ENCODE data around the gene ASIC2.

Gene ASIC2

DNA sequence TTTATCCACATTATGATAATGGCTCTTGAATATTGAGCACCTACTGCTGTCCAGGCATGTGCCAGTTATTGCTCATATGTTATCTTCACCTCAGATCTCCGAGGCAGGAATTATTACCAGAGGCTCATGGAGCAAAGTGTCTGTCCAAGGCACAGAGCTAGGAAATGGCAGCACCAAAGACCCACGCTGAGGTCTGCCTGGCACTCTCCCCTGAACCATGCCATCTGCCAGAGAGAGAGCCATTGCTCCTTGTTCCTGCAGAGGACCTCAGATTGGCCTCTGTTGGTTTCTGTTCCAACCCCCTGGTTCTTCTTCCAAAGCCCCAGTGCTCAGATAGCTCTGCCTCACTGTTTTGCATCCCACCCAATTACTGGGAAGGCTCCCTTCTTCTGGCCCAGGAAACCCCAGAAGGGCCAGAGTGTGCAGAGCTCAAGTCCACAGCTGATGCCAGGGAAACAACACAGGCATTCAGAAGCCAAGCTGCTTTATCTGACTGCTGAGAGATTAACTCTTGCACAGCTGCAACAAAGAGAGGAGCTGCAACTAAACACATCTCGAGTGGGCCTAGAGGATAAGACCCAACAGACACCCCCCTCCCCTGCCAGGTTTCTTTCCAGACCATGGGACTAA, 5.9 kb downstream of the ASIC2 start:
- DNase-seq, result no peak

DNA sequence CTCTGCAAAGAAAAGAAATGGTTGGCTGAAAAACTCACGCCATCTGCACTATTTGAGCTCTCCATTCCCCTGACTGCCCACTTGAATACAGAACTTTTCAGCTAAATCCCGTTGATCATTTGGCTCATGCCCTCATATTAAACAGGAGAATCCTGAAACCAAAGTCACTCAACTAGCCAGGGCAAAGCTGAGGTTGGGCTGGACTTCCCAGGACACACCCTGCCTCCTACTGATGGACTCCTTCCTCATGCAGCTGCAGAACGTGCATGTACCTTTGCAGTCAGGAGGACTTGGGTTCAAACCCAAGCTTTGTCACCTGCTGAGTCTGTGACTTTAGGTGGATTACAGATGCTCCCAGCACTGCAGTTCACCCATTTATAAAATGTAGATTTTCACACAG, 7.7 kb downstream of the ASIC2 start:
- DNase-seq, result no peak

DNA sequence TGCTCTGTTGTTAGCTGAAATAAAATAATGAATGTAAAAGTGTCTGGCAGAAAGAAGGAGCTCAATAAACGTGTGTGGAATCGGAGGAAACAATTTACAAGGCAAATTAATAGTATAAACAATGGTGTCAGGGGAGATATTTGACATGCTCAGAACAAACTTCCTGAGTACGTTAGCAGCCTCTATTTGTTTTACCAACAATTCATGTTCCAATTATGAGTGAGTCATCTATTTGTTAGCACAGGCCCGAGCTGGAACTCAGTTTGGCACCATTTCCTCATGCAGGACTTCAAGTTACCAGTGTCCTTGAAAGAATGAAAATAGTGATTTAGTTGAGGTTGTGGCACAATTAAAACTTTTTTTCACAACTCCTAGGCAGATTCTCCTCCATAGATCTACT, 9.1 kb downstream of the ASIC2 start:
- DNase-seq, result peak; percentile 55

DNA sequence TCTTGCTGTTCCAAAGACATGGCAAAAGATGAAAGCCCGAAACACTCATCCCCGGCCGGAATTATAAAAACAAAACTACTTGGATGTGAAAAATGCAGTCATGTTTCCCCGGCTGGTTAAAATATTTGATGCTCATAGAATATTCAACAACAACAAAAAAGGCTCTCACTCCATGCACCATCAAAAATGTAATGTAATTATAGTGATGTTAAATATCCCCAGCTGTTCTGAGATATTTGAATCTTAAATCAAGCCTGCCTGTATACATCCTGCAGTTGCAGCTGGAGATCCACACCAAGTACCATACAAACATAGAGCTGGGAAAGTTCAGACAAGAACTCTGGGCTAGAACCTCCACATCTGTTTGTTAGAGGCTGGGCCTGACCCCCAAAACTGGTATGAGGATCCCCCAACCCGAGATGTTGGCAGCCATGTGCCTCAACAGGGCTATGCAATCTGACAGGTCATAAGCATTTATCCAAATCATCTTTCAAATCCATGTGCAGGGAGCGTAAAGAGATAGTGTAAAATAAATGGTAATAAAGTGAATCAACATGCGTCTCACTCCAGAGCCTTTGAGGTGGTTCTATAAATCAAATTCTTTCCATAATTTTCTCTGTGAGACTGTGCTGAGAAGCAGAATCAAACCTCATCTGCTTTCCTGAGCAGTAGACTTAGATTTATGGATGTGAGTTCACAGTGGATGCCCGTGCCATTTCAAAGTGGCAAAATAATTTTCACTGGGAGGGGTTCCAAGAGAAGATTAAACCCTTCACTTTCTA, 12.7 kb downstream of the ASIC2 start:
- no peak for DNase-seq

DNA sequence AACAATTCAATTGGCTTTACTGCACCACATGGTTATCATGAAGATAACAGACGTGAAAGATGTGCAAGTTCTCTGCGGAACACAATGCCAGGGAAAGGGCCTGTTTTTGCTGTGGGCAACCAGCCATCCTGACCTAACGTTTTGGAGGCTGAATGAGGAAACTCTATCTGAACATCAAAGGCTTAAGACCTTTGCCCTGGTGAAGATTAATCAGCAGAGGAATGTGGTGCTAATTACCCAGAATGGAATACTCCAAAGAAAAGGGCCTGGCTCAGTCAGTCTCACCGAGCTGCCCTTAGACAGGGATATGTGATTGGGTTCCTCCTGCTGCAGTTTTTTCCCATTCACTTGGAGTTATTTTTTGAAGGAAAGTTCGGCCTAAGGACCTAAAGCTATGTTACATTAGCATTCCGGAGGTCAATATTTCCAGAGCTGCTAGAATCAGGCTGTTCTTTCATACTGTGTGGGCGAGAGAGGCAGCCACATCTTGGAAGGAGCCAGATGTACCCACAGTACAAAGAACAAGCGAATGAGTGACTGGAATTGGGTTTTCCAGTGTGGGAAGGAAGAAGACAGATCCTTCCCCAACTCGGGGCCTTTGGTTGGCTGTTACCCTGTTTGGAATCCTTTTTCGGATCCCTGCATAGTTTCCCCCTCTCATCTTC, 15.5 kb downstream of the ASIC2 start:
- no peak for DNase-seq

DNA sequence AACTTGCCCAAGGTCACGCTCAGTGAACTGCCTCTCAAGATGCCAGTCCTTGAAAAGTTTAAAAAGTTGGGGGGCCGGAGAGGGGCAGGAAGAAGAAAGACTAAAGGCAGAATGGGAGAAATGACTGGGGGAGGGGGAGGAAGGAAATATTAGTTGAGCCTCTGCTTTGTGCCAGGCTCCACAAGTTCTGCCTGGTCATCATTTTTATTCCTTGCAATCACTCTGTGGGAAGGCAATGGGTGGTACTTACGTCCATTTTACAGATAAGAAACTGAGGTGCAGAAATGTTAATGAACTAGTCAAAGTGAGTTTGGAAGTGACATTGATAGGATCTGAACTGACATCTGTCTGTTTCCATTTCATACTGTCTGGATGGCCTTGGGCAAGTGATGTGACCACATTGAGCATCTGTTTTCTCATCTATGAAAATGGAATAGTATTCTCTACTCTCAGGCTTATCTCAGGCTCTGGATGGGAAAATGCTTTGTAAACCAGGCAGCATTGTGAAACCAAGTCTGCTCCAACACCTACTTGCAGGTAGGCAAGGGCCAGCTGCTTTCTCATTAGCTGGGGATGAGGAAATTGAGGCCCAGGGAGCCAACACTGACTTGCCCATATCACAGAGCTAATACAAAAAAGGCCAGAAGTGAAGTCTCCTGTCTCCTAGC, 19.2 kb downstream of the ASIC2 start:
- no peak for DNase-seq

DNA sequence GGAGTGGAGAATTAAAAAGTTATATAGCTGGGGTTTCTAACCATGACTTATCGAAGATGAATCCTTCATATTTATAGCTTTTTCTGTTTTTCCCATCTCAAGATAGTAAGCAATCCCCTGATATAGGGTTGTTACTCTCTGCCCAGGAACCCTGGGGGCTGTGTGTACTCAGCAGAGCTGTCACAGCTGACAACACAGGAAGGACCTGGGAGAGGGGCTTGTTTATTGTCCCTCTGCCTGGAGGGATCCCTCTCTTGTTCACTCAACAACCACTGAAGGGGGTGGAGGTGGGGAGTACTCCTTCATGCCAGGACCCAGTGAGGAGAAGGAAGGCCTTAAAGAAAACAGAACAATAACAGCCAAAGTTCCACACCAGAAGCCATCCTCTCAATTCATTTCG, 19.8 kb downstream of the ASIC2 start:
- DNase-seq, result no peak

DNA sequence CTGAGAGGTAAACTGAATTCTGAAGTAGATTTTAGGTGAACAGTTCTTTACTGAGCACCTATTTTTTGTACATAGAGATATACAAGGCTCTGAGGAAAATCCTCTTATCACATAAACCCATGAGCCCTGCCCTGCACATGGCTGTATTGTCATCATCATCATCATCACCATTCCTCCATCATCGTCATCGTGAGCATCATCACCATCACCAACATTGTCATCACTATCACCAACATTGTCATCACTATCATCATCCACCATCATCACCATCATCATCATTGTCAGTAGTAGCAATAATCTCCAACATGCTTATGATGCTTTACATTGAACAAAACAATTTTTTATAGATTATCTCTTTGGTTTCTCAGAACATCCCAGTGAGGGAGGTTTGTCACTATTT, 20.7 kb downstream of the ASIC2 start:
- DNase-seq, result no peak

DNA sequence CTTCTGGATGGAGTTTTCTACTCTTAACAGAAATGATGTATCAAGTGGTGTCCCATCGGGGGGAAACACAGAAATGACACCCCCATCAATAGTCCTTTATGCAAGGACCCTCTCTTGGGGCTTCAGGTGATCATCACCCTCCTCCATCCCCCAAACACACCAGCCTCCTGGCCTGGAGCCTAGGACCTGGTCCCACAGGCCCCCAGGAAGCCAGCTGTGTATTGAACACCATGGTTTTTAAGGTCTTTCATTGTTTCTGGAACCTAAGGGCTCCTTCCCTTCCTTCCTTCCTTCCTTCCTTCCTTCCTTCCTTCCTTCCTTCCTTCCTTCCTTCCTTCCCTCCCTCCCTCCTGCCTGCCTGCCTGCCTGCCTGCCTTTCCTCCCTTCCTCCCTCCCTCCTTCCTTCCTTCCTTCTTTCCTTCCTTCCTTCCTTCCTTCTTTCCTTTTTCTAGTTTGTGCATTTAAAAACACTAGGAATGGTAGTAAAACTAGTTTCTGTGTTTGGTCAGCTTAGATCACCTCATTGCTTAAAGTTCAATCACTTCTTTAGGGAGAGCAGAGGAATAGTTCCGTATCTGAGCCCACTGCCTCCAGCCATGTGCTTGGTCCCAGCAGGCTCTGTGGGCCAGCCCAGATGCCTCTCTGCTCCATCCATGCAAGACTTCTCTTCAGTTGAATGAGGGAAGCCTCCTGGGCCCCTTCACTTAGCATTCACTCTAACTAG, 23.6 kb downstream of the ASIC2 start:
- DNase-seq, result no peak

DNA sequence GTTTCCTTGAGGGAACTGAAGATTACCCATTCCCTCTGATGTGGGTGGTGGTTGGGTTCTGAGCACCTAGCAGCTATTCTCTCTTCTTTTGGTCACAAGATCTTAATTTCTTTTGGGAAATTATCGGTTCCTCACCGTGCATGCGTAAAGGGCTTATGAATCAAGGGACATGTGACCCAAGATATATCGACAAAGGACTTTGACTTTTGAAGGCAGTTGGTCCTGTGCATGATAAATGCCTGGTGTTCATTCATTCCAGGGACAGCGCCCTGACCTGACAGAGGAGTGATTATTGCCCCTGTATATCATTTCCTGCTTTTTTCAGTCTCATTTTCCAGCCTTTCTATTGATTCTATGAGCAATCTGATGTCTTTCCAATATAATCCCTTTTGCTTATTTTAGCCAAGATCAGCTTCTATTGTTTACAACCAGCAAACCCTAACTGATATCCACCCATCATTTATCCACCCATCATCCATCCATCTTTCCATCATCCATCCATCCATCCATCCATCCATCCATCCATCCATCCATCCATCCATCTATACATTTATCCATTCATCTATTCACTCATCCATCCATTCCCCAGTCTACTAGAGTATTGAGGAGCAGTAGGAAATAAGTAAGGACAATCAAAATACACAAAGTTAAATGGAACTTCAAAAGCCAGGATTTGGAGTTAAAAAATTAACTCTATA, 25.1 kb downstream of the ASIC2 start:
- no peak for DNase-seq

DNA sequence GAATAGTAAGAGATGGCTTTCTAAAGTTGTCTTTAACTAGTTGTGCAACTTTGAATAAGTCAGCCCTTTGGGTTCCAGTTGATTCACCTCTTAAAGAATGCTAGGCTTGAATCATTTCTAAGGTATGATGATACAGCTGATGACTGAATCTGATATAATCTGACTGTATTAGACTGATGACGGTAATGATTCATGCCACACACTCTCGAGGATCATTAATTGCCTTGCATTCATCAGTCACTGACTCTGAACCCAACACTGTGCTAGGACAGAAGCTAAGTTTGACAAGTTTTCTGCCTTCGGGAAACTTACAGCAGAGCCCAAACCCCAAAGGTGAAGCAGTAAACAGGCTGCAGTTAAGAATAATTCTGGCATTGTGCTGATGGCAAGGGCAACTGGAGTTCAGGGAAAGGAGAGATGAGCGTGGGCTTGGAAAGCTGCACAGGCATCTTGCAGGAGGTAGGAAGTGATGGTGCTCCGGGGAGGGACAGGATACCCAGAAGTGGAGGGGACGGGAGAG, 25.8 kb downstream of the ASIC2 start:
- DNase-seq, result no peak

DNA sequence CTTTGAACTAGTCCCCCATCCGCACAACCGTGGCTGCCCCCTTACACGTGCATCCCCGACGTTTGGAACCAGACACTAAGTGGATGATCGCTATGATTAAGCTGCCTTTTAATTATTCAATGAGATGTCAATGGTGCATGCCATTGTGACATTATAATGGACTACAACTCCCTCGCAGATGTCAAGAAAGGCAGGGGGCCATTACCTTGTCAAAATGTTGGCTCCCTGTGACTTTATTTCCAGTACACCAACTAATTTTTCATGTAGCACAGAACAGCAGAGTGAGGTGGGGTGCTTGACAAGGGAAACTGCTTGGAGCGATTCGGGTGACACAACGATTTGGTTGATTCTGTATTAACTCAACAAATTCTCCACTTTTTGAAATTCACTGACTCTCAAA, 26.5 kb downstream of the ASIC2 start:
- DNase-seq, result no peak

DNA sequence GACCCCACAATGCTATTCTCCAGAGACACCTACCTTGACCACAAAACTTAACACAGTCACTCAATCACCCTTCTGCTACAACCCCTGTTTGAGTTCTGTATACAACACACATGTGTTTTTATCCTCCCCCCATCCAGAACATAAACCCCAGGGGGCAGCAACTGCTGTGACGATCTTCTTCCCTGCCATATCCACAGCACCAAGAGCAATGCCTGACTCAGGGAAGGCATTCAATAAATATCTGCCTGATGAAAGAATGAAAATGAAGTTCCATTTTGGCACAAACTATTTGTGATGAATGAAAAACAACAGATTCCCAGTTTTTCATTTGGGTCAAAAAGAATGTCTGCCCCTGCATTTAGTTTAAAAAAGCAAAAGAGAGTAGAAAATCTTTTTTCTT, 27.0 kb downstream of the ASIC2 start:
- no peak for DNase-seq

DNA sequence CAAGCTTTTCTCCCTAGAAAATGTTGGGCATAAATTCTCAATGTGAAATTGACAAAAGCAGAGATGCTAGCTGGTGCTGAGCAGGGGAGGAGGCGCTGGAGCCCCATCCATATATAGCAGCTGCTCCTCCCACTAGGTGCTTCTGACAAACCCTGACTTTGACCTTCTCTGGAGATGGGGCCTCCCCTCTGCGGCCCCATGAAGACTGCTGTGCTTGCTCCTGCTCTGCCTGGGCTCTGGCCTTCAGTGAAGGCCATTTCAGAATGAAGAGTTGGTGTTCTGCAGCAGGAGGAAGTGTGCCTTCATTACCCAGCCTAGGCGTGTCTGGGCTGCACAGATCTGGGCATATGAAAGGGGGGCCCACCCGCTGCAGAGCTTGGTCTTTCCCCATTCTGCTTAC, 29.7 kb downstream of the ASIC2 start:
- DNase-seq, result no peak

DNA sequence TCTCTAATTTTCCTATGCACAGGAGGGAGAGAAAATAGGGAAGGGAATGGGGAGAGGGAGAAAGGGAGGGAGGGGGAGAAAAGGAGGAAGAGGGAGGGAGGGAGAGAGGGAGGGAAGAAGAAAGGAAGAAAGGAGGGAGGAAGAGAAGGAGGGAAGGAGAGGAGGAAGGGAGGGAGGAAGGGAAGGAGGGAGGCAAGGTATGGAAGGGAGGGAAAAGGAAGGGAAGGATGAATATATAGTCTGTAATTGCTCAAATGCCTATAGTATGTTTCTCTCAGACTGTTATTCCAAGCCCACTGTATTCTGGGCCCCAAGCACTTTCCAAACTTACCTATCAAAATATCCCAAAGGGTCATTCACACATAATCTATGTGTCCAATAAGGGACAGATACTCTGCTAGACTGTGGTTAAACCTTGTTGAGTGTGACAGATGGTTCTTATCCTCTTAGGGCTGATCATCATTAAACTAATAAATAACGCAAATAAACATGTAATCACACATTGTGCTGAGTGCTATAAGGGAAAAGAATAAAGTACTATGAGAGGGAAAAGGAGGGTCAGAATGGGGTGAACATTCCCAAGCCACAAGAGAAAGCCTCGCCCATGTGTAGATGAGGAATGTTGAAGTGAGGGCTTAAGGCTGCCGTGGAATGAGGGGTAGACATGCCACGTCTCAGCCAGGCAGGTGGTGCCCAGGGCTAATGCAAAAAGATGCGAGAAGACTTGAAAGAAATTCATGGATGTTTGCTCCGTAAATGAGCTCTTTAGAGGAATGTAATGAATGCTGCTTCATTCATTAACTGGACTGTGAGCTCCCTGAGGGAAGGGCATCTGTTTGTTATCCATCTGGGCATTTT, 30.6 kb downstream of the ASIC2 start:
- no peak for DNase-seq

DNA sequence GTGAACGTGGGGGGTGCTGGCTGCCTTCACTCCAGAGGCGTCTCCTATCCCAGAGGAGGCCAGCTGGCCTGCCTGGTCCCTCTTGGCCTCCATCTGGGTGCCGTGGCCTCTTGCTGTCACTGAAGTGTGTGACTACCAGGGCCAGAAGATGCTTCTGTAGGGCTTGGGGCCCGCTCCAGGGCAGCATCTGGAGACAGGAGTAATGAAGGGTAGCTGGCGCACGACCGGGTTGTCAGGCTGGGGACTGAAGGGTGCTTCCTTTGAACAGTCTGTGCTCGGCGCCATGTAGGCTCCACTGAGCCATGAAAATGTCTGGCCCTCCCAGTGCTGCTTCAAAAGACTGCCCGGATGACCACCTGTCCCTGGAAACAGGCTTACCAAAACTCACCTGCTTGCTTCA, 31.3 kb downstream of the ASIC2 start:
- no peak for DNase-seq

DNA sequence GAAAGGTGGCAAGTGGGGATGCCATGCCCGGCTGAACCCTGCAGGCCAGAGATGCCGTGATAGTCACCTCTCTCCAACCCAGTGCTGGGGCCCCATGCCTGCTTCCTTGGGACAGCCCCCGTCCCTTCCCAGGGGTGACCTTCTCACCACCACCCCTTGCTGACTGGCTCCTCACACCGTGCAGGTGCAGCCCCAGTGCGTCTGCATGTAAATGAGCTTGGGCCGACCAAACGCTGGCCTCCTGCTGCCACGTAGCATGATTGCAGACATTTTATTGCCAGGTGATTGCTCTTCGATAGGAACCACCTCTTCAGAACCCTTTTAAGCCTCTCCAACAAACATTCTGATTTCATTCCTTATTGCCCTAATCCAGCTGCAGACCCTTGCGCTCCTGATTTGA, 32.5 kb downstream of the ASIC2 start:
- no peak for DNase-seq

DNA sequence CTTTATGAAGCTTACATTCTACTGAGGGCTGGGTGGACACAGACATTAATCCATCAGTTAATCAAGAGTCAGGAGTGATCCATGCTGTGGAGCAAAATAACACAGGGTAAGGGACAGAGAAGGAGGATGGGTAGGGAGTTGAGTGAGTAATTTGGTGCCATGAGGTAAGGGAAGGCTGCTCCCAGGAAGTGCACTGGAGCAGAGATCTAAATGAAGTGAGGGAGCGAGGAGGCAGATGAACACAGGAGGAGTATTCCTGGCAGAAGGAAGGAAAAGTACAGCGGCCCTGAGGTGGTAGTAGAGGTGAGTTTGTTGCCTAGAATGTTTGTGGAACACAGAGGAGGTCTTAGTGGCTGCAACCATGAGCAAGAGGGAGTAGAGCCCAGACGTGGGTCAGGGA, 34.8 kb downstream of the ASIC2 start:
- no peak for DNase-seq

DNA sequence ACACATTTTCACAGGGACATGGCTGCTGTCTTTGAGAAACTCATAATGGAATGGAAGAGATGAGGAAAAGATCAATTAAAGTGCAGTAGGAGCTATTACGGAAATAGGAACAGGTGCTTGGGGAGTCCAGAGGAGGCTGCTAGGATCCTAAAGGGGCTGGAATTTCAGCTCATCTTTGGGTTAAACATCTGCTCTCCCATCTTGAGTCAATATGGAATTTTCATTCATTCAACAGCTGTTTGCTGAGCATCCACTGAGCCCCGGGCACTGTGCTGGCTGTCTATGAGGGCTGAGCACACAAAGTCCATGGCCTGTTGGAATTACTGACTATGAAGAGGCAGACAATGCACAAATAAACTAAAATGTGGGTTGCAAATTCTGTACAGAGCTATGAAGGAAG, 47.9 kb downstream of the ASIC2 start:
- no peak for DNase-seq

DNA sequence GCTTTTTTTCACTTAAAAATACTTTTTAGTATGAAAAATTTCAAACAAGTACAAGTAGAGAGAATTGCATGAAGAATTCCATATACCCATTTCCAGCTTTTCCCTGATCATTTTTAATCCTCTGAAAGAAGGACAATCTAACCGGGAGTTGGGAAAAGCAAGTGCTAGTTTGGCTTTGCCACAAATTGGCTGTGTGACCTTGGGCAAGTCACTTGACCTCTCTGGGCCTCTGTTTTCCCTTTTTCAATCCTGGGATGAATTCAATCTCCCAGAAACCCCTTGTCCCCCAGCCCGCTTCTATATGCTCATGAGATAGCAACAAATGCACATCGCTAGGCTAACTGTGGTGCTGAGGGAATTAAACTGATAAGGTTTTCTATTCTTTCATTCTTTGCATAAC, 49.4 kb downstream of the ASIC2 start:
- DNase-seq, result no peak

All from NCI-H2029 (cell line).